Measurements from ENCODE around the gene IQCE.

Gene IQCE

GRCh38 chr7:2651336-2651735, 92.6 kb downstream of the IQCE start:
- POLR2A ChIA-PET, result no interaction called here
- CTCF ChIA-PET, result interaction anchor here (1.3 to 2.0 kb wide), 3 partner anchors 8 to 59 kb away, joined by 4 to 6 read pairs (median 4); no protein-coding TSS in a partner anchor
- TF ChIP-seq CTCF (IDR thresholded peaks at IDR 0.05; ENCODE audit: control extremely low read depth, extremely low read depth, low read depth, missing control alignments), result peak; percentile 27
- no peak for DNase-seq (ENCODE audit: extremely low spot score)

- ChIA-PET POLR2A (no interaction called here), CTCF (interaction anchor here (1.1 to 2.2 kb wide), 4 partner anchors 7 to 212 kb away, joined by 3 to 9 read pairs (median 4); no protein-coding TSS in a partner anchor)
- no peak for TF ChIP-seq CTCF (IDR thresholded peaks at IDR 0.05; ENCODE audit: control extremely low read depth, extremely low read depth, low read depth, missing control alignments)
- DNase-seq (ENCODE audit: extremely low spot score), result no peak
These were observed 93.3 kb downstream of the IQCE start for GRCh38 chr7:2651847-2652735.

- ChIA-PET CTCF (interaction anchor here (1.1 to 2.2 kb wide), 5 partner anchors 8 to 212 kb away, joined by 3 to 10 read pairs (median 6); no protein-coding TSS in a partner anchor), POLR2A (no interaction called here)
- no peak for TF ChIP-seq CTCF (IDR thresholded peaks at IDR 0.05; ENCODE audit: control extremely low read depth, extremely low read depth, low read depth, missing control alignments)
- no peak for DNase-seq (ENCODE audit: extremely low spot score)
These were observed 93.9 kb downstream of the IQCE start for GRCh38 chr7:2652736-2653060.

GRCh38 chr7:2654059-2654458, 95.3 kb downstream of the IQCE start:
- ChIA-PET POLR2A (interaction anchor here (0.5 kb wide), 1 partner anchor 354 kb away, joined by 3 read pairs; no protein-coding TSS in a partner anchor), CTCF (interaction anchor here (2.1 to 2.2 kb wide), 3 partner anchors 9 to 55 kb away, joined by 6 to 10 read pairs (median 9); no protein-coding TSS in a partner anchor)
- TF ChIP-seq CTCF (IDR thresholded peaks at IDR 0.05; ENCODE audit: control extremely low read depth, extremely low read depth, low read depth, missing control alignments), result no peak
- DNase-seq (ENCODE audit: extremely low spot score), result no peak

GRCh38 chr7:2655870-2656614, 97.3 kb downstream of the IQCE start:
- no peak for TF ChIP-seq CTCF (IDR thresholded peaks at IDR 0.05; ENCODE audit: control extremely low read depth, extremely low read depth, low read depth, missing control alignments)
- CTCF ChIA-PET, result interaction anchor here (1.0 to 1.3 kb wide), 3 partner anchors 15 to 54 kb away, joined by 3 to 8 read pairs (median 7); no protein-coding TSS in a partner anchor
- no peak for DNase-seq (ENCODE audit: extremely low spot score)
- POLR2A ChIA-PET, result no interaction called here

- TF ChIP-seq CTCF (IDR thresholded peaks at IDR 0.05; ENCODE audit: control extremely low read depth, extremely low read depth, low read depth, missing control alignments), result no peak
- no peak for DNase-seq (ENCODE audit: extremely low spot score)
- ChIA-PET CTCF (interaction anchor here (1.0 to 1.3 kb wide), 3 partner anchors 14 to 53 kb away, joined by 3 to 8 read pairs (median 7); no protein-coding TSS in a partner anchor), POLR2A (interaction anchor here (0.6 kb wide), 1 partner anchor 9 kb away, joined by 4 read pairs; no protein-coding TSS in a partner anchor)
These were observed 98.4 kb downstream of the IQCE start for GRCh38 chr7:2657208-2657607.
